Pancreas (tissue), 10 donors: ENCODE measurements around the gene NDRG2. TPM values are rescaled to one million over a fixed set of nuclear protein-coding genes. Genes with fewer than 3 reads are reported as not detected.
"Not testable (repeated sequence)": the region's sequence is repeated elsewhere in the genome, so short reads cannot be mapped to it uniquely, and the experiment has no call there.

ENCODE experiments used
- ATAC-seq, 4 donors: fragments of 200-7000 bp; cut with Tn5 transposase; one replicate each; pipeline versions ENCODE4 v1.8.0 to v1.9.1; 2020; ENCODE audit warnings: mild to moderate bottlenecking in 4 of 4, moderate library complexity in 4 of 4
- DNase-seq, 6 donors: peaks; one replicate each; pipeline ENCODE4 v3.0.0-alpha.2; 2020
- FAIRE-seq: peaks from 2 replicates; lab custom pipeline; 2012; peaks lifted over from hg19 to GRCh38; lab: Jason Lieb, UNC
- H3K27ac ChIP-seq, 4 donors: fragments of 200-600 bp; sonication (generic); 1 replicate in 3 of 4; 2 replicates in 1 of 4; pipeline versions ENCODE4 v1.5.0 to v1.8.0; 2020
- H3K27me3 ChIP-seq, 4 donors: fragments of 200-600 bp; one replicate each; pipeline ENCODE4 v1.8.0; 2021
- H3K36me3 ChIP-seq, 3 donors: fragments of 200-600 bp; sonication (generic) in 1 of 3; one replicate each; pipeline versions ENCODE4 v1.5.0 to v1.8.0; 2020 to 2021
- H3K4me1 ChIP-seq, 3 donors: fragments of 200-600 bp; one replicate each; pipeline ENCODE4 v1.8.0; 2021
- H3K4me3 ChIP-seq, 4 donors: fragments of 200-600 bp; sonication (generic) in 2 of 4; one replicate each; pipeline versions ENCODE4 v1.5.0 to v1.8.0; 2020 to 2021
- H3K9me3 ChIP-seq, 4 donors: fragments of 200-600 bp; one replicate each; pipeline ENCODE4 v1.8.0; 2021
- CTCF ChIP-seq, 4 donors: fragments of 200-600 bp; sonication (generic) in 3 of 4; IDR thresholded peaks; one replicate each; pipeline versions ENCODE4 v1.5.0 to v1.8.0; 2021; ENCODE audit warnings: antibody characterized with exemption in 4 of 4
- WGBS, 2 donors: extraction: QIAGEN DNeasy Blood & Tissue Kit; methylation state at CpG; one replicate each; pipeline ENCODE4 v1.1.7; 2013; 5-methylcytosine and 5-hydroxymethylcytosine counted together
- intact Hi-C, 3 donors: fragments of 100-400 bp; cut with DNase I; formaldehyde crosslinking; loops; one replicate each; pipeline versions ENCODE4 v1.11.1 to v1.14.2; 2022
- polyA plus RNA-seq, 2 donors: library from polyadenylated mRNA; stranded (reverse); fragments of 200-250 nt; gene quantifications; one replicate each; pipeline ENCODE4 v1.2.3, GENCODE V29; 2013
- total RNA-seq, 6 donors: library from RNA; stranded (reverse); fragmentation: NEBNext Ultra II Directional in 4 of 6; extraction: Animal tissue kit (Norgen Biotek cat#: 25700) in 4 of 6; gene quantifications; one replicate each; pipeline versions ENCODE4 v1.2.1 to v1.2.4, GENCODE V29; 2021 to 2023
- donor health status: healthy with polysubstance abuse.
- donor health status: DM: no; HTN: no; CAD: no; lungs with moderate emphysema.
- donor health status: DM: no; HTN: no; CAD: no.
- donor health status: control.
- donor health status: control.
- donor health status: Bipolar disorder and iron deficiency.
- donor health status: DM: yes; HTN: yes; CAD: no.
- donor health status: DM: no; HTN: no; CAD: no.
- donor health status: DM: no; HTN: no; CAD: no.
- donor health status: DM: yes; HTN: yes; CAD: no.

Gene NDRG2
- total and polyA plus RNA-seq, 8 donors, result 37.5 to 159 (median 59.6) TPM

GRCh38 chr14:20989787-20990600, 34.9 kb downstream of the NDRG2 start, which contains the start of gene METTL17:
TSS of gene METTL17 (plus strand) at chr14:20989980. CDS start at chr14:20990003, 23 bp downstream.
- Histone ChIP-seq H3K27me3 (no peaks in the 10 kb centered on the region), H3K4me1 (peaks cover 5 to 28% (median 16%) of the 10 kb centered on the region in 3 donors), H3K4me3 (peak within 1 kb of the TSS; percentile 81 to 96 (median 92)), H3K36me3 (peaks cover 5 to 29% (median 16%) of the 10 kb centered on the region in 3 donors), H3K27ac (peak within 1 kb of the TSS; percentile 13 to 82 (median 63)), H3K9me3 (no peaks in the 10 kb centered on the region)
- peak in 1 of 4 donors; percentile 7 for TF ChIP-seq CTCF (IDR thresholded peaks at IDR 0.05)
- ATAC-seq, result peak; percentile 94 to 98 (median 96)
- DNase-seq, result peak; percentile 82 to 94 (median 88)
- FAIRE-seq, result peak; percentile 37
- intact Hi-C loops, result no loop called here
- whole genome bisulfite sequencing, 2 donors, result 0% methylated on average over 42 of the region's 42 CpGs

- no peak for ATAC-seq
Measured at GRCh38 chr14:20989471-20989786, 35.4 kb downstream of the NDRG2 start.

GRCh38 chr14:20988717-20989470, 36.0 kb downstream of the NDRG2 start:
- no peak for FAIRE-seq
- intact Hi-C loops, result no loop called here
- peak overlapping the region in 2 of 4 donors; percentile 89 to 95 for H3K4me3 ChIP-seq

More at GRCh38 chr14:20989471-20989786, 35.4 kb downstream of the NDRG2 start:
- FAIRE-seq (no peak), DNase-seq (no peak)
- Histone ChIP-seq H3K4me1 (peaks cover 5 to 28% (median 16%) of the 10 kb centered on the region in 3 donors), H3K4me3 (peak overlapping the region in 2 of 4 donors; percentile 89 to 95), H3K36me3 (peaks cover 0 to 23% (median 10%) of the 10 kb centered on the region in 3 donors), H3K27me3 (no peaks in the 10 kb centered on the region), H3K27ac (peak overlapping the region; percentile 13 to 82 (median 63)), H3K9me3 (no peaks in the 10 kb centered on the region)
- 1% methylated on average over 11 of the region's 11 CpGs for WGBS, 2 donors
- intact Hi-C loops, result no loop called here
- TF ChIP-seq CTCF (IDR thresholded peaks at IDR 0.05), result no peak

GRCh38 chr14:20986811-20987210, 38.0 kb downstream of the NDRG2 start:
- Histone ChIP-seq H3K4me1 (peaks cover 5 to 28% (median 16%) of the 10 kb centered on the region in 3 donors), H3K9me3 (no peaks in the 10 kb centered on the region), H3K4me3 (no peak overlapping the region), H3K27ac (no peak overlapping the region), H3K27me3 (no peaks in the 10 kb centered on the region), H3K36me3 (no peaks in the 10 kb centered on the region)
- ATAC-seq (peak in 2 of 4 donors; percentile 22 to 48), FAIRE-seq (no peak), DNase-seq (peak in 1 of 6 donors; percentile 28)
- intact Hi-C loops, result no loop called here
- TF ChIP-seq CTCF (IDR thresholded peaks at IDR 0.05), result no peak
- WGBS, 2 donors, result 53 to 56% methylated on average over 2 of the region's 2 CpGs

More at GRCh38 chr14:20988717-20989470, 36.0 kb downstream of the NDRG2 start:
- Histone ChIP-seq H3K36me3 (peaks cover 0 to 18% (median 9%) of the 10 kb centered on the region in 3 donors), H3K27me3 (no peaks in the 10 kb centered on the region), H3K9me3 (no peaks in the 10 kb centered on the region), H3K27ac (peak overlapping the region; percentile 0 to 82 (median 43)), H3K4me1 (peaks cover 5 to 28% (median 16%) of the 10 kb centered on the region in 3 donors)
- WGBS, 2 donors, result 90 to 91% methylated on average over 15 of the region's 15 CpGs
- no peak for TF ChIP-seq CTCF (IDR thresholded peaks at IDR 0.05)
- no peak for ATAC-seq
- no peak for DNase-seq

DNA sequence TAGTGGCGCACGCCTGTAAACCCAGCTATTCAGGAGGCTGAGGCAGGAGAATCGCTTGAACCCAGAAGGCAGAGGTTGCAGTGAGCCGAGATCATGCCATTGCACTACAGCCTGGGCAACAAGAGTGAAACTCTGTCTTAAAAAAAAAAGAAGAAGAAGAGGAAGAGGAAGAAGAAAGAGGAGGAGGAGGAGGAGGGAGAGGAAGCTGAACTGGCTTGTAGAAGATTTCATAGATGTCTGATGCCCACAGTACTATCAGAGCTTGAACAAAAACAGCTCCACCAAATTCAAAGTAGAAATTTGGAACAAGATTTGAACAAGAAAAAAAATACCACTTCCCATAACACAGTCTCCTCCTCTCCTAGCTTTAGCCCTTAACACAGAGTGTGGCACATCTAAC, 39.2 kb downstream of the NDRG2 start:
- H3K9me3 ChIP-seq, H3K36me3 ChIP-seq, H3K27ac ChIP-seq, intact Hi-C loops, H3K4me3 ChIP-seq, H3K27me3 ChIP-seq, ATAC-seq, DNase-seq, FAIRE-seq: not testable (repeated sequence)
- H3K4me1 ChIP-seq, result peaks cover 0 to 16% (median 5%) of the 10 kb centered on the region in 3 donors
- 80 to 83% methylated on average over 4 of the region's 4 CpGs for WGBS, 2 donors
